WTC11 (cell line): ENCODE data around the gene TAPBPL.

Experiments used
- ETV6 ChIP-seq: sonication (generic); formaldehyde crosslinking; IDR thresholded peaks from 2 replicates; pipeline ENCODE4 v1.8.1; 2022; ENCODE audit warnings: mild to moderate bottlenecking, missing genetic modification reagents
- SP1 ChIP-seq: sonication (generic); formaldehyde crosslinking; conservative IDR thresholded peaks from 2 replicates; pipeline ENCODE4 v1.8.1; 2022; ENCODE audit warnings: missing genetic modification reagents
- ZBTB21 ChIP-seq: sonication (generic); formaldehyde crosslinking; IDR thresholded peaks from 2 replicates; pipeline ENCODE4 v1.8.1; 2023; ENCODE audit warnings: mild to moderate bottlenecking, missing genetic modification reagents, borderline replicate concordance
- ZNF263 ChIP-seq: sonication (generic); formaldehyde crosslinking; IDR thresholded peaks from 2 replicates; pipeline ENCODE4 v1.8.1; 2022; ENCODE audit warnings: low read depth, mild to moderate bottlenecking, moderate library complexity, missing genetic modification reagents
- ZNF423 ChIP-seq: fragments of 250-450 bp; sonication (Bioruptor Pico); IDR thresholded peaks from 2 replicates; pipeline ENCODE4 v2.1.2; 2022; ENCODE audit warnings: mild to moderate bottlenecking, moderate library complexity
- TF ChIP-seq, protein P1 (sequence below): sonication (generic); formaldehyde crosslinking; conservative IDR thresholded peaks from 2 replicates; pipeline ENCODE4 v1.8.1; 2023; ENCODE audit warnings: mild to moderate bottlenecking, low read depth, missing genetic modification reagents, moderate library complexity
- TF ChIP-seq, protein P2 (sequence below): fragments of 200-600 bp; IDR thresholded peaks from 2 replicates; pipeline ENCODE4 v1.8.0; 2022; ENCODE audit warnings: antibody characterized with exemption
- TF ChIP-seq, protein P3 (sequence below): sonication (generic); formaldehyde crosslinking; IDR thresholded peaks from 2 replicates; pipeline ENCODE4 v1.8.1; 2022; ENCODE audit warnings: missing genetic modification reagents, borderline replicate concordance
- TF ChIP-seq, protein P4 (sequence below): sonication (generic); formaldehyde crosslinking; IDR thresholded peaks from 2 replicates; pipeline ENCODE4 v1.8.1; 2022; ENCODE audit warnings: mild to moderate bottlenecking, moderate library complexity, missing genetic modification reagents
- TF ChIP-seq, protein P5 (sequence below): sonication (generic); formaldehyde crosslinking; IDR thresholded peaks from 2 replicates; pipeline ENCODE4 v1.8.1; 2023; ENCODE audit warnings: mild to moderate bottlenecking, missing genetic modification reagents, moderate library complexity
- TF ChIP-seq, protein P6 (sequence below): sonication (generic); formaldehyde crosslinking; conservative IDR thresholded peaks from 2 replicates; pipeline ENCODE4 v1.8.1; 2022; ENCODE audit warnings: mild to moderate bottlenecking, missing genetic modification reagents

DNA sequence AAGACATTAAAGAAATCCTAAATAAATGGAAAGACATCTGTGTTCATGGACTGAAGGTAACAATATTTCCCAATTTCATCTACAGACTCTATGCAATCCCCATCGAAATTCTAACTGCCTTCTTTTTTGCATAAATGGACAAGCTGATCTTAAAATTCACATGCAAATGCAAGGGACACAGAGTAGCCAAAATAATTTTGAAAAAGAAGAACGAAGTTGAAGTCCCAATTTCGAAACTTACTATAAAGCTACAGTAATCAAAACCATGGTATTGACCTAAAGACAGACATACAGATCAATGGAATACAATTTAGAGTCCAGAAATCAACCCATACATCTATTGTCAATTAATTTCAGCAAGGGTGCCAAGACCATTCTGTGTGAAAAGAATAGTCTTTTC, 23.5 kb upstream of the TAPBPL start:
- TF ChIP-seq, protein P1, sequence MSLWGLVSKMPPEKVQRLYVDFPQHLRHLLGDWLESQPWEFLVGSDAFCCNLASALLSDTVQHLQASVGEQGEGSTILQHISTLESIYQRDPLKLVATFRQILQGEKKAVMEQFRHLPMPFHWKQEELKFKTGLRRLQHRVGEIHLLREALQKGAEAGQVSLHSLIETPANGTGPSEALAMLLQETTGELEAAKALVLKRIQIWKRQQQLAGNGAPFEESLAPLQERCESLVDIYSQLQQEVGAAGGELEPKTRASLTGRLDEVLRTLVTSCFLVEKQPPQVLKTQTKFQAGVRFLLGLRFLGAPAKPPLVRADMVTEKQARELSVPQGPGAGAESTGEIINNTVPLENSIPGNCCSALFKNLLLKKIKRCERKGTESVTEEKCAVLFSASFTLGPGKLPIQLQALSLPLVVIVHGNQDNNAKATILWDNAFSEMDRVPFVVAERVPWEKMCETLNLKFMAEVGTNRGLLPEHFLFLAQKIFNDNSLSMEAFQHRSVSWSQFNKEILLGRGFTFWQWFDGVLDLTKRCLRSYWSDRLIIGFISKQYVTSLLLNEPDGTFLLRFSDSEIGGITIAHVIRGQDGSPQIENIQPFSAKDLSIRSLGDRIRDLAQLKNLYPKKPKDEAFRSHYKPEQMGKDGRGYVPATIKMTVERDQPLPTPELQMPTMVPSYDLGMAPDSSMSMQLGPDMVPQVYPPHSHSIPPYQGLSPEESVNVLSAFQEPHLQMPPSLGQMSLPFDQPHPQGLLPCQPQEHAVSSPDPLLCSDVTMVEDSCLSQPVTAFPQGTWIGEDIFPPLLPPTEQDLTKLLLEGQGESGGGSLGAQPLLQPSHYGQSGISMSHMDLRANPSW (CRISPR knock-in tag) = no peak
- no peak for TF ChIP-seq ETV6 (CRISPR knock-in tag)
- TF ChIP-seq, protein P2, sequence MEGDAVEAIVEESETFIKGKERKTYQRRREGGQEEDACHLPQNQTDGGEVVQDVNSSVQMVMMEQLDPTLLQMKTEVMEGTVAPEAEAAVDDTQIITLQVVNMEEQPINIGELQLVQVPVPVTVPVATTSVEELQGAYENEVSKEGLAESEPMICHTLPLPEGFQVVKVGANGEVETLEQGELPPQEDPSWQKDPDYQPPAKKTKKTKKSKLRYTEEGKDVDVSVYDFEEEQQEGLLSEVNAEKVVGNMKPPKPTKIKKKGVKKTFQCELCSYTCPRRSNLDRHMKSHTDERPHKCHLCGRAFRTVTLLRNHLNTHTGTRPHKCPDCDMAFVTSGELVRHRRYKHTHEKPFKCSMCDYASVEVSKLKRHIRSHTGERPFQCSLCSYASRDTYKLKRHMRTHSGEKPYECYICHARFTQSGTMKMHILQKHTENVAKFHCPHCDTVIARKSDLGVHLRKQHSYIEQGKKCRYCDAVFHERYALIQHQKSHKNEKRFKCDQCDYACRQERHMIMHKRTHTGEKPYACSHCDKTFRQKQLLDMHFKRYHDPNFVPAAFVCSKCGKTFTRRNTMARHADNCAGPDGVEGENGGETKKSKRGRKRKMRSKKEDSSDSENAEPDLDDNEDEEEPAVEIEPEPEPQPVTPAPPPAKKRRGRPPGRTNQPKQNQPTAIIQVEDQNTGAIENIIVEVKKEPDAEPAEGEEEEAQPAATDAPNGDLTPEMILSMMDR = no peak
- no peak for TF ChIP-seq ZNF423 (CRISPR knock-in tag)
- TF ChIP-seq, protein P3, sequence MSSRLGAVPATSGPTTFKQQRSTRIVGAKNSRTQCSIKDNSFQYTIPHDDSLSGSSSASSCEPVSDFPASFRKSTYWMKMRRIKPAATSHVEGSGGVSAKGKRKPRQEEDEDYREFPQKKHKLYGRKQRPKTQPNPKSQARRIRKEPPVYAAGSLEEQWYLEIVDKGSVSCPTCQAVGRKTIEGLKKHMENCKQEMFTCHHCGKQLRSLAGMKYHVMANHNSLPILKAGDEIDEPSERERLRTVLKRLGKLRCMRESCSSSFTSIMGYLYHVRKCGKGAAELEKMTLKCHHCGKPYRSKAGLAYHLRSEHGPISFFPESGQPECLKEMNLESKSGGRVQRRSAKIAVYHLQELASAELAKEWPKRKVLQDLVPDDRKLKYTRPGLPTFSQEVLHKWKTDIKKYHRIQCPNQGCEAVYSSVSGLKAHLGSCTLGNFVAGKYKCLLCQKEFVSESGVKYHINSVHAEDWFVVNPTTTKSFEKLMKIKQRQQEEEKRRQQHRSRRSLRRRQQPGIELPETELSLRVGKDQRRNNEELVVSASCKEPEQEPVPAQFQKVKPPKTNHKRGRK (CRISPR knock-in tag) = no peak
- TF ChIP-seq, protein P4, sequence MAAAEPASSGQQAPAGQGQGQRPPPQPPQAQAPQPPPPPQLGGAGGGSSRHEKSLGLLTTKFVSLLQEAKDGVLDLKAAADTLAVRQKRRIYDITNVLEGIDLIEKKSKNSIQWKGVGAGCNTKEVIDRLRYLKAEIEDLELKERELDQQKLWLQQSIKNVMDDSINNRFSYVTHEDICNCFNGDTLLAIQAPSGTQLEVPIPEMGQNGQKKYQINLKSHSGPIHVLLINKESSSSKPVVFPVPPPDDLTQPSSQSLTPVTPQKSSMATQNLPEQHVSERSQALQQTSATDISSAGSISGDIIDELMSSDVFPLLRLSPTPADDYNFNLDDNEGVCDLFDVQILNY (CRISPR knock-in tag) = no peak
- TF ChIP-seq, protein P5, sequence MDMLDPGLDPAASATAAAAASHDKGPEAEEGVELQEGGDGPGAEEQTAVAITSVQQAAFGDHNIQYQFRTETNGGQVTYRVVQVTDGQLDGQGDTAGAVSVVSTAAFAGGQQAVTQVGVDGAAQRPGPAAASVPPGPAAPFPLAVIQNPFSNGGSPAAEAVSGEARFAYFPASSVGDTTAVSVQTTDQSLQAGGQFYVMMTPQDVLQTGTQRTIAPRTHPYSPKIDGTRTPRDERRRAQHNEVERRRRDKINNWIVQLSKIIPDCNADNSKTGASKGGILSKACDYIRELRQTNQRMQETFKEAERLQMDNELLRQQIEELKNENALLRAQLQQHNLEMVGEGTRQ (CRISPR knock-in tag) = no peak
- TF ChIP-seq SP1 (CRISPR knock-in tag) = no peak
- no peak for TF ChIP-seq ZBTB21 (CRISPR knock-in tag)
- TF ChIP-seq, protein P6, sequence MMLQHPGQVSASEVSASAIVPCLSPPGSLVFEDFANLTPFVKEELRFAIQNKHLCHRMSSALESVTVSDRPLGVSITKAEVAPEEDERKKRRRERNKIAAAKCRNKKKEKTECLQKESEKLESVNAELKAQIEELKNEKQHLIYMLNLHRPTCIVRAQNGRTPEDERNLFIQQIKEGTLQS (CRISPR knock-in tag) = no peak
- TF ChIP-seq ZNF263 (CRISPR knock-in tag) = no peak
